CD8-positive, alpha-beta memory T cell (primary cell): Measurements from ENCODE around the gene HSPB1. TPM values are rescaled to one million over a fixed set of nuclear protein-coding genes. Genes with fewer than 3 reads are reported as not detected.
"Not testable (repeated sequence)": the region's sequence is repeated elsewhere in the genome, so short reads cannot be mapped to it uniquely, and the experiment has no call there.

ENCODE experiments used
- CTCF ChIA-PET: fragments of 350-600 bp; sonication (Branson Sonifier 250); formaldehyde crosslinking; loops from one replicate; lab custom pipeline; 2021; ENCODE audit warnings: antibody characterized with exemption; lab: Charles Lee
- POLR2A ChIA-PET: fragments of 350-600 bp; sonication (Branson Sonifier 250); formaldehyde crosslinking; loops from one replicate; lab custom pipeline; 2021; ENCODE audit warnings: antibody characterized with exemption; lab: Charles Lee
- DNase-seq, 5 donors: peaks; one replicate each; pipeline versions ENCODE4 v3.0.0 to v3.0.0-alpha.2; 2020 to 2022; ENCODE audit warnings: mixed read lengths in 1 of 5
- H3K27ac ChIP-seq: one replicate; pipeline ENCODE4 v1.7.0; 2013; ENCODE audit warnings: low read depth, mild to moderate bottlenecking, low read length, moderate library complexity
- H3K27me3 ChIP-seq: 2 replicates; pipeline ENCODE4 v1.7.0; 2013; ENCODE audit warnings: low read length, mild to moderate bottlenecking; ENCODE audit not compliant: insufficient read depth, poor library complexity, severe bottlenecking
- H3K36me3 ChIP-seq: 2 replicates; pipeline ENCODE4 v1.7.0; 2013; ENCODE audit warnings: mild to moderate bottlenecking, low read length, moderate library complexity; ENCODE audit not compliant: insufficient read depth
- H3K4me1 ChIP-seq: 2 replicates; pipeline ENCODE4 v1.7.0; 2013; ENCODE audit warnings: mild to moderate bottlenecking, low read length, moderate library complexity; ENCODE audit not compliant: insufficient read depth
- H3K4me3 ChIP-seq: 2 replicates; pipeline ENCODE4 v1.7.0; 2013; ENCODE audit warnings: mild to moderate bottlenecking, low read length
- H3K9me3 ChIP-seq: 2 replicates; pipeline ENCODE4 v1.7.0; 2013; ENCODE audit warnings: mild to moderate bottlenecking, low read length
- H3K27ac Mint-ChIP-seq, 8 donors: one replicate each; pipeline ENCODE4 v1.8.0; 2020 to 2021; ENCODE audit warnings: mixed read lengths in 8 of 8, mild to moderate bottlenecking in 6 of 8, inconsistent platforms in 3 of 8, moderate library complexity in 3 of 8
- H3K27me3 Mint-ChIP-seq, 2 donors: one replicate each; pipeline ENCODE4 v1.8.0; 2020 to 2021; ENCODE audit warnings: mixed read lengths in 2 of 2, mild to moderate bottlenecking in 1 of 2, moderate library complexity in 1 of 2
- H3K36me3 Mint-ChIP-seq, 3 donors: one replicate each; pipeline ENCODE4 v1.8.0; 2020 to 2021; ENCODE audit warnings: mixed read lengths in 3 of 3, inconsistent platforms in 1 of 3, mild to moderate bottlenecking in 1 of 3
- H3K4me1 Mint-ChIP-seq, 3 donors: one replicate each; pipeline ENCODE4 v1.8.0; 2020 to 2021; ENCODE audit warnings: mixed read lengths in 3 of 3, inconsistent platforms in 1 of 3, mild to moderate bottlenecking in 1 of 3
- H3K4me3 Mint-ChIP-seq, 7 donors: one replicate each; pipeline ENCODE4 v1.8.0; 2020 to 2021; ENCODE audit warnings: mixed read lengths in 7 of 7, mild to moderate bottlenecking in 6 of 7, moderate library complexity in 4 of 7, inconsistent platforms in 2 of 7
- H3K9me3 Mint-ChIP-seq, 5 donors: one replicate each; pipeline ENCODE4 v1.8.0; 2020 to 2022; ENCODE audit warnings: mixed read lengths in 5 of 5, mild to moderate bottlenecking in 3 of 5, moderate library complexity in 2 of 5, inconsistent platforms in 1 of 5
- polyA plus RNA-seq: library from polyadenylated mRNA; unstranded; fragments of 300-500 nt; fragmentation: Illumina TruSeq; gene quantifications from one replicate; pipeline ENCODE4 v1.2.3, GENCODE V29; 2021
- total RNA-seq, 2 experiments: library from RNA; stranded (reverse); gene quantifications; one replicate each; pipeline ENCODE4 v1.2.3, GENCODE V29; 2021

Gene HSPB1
- total and polyA plus RNA-seq, 3 experiments from 2014 or later, result 74.7 to 84.1 (median 80.7) TPM

DNA sequence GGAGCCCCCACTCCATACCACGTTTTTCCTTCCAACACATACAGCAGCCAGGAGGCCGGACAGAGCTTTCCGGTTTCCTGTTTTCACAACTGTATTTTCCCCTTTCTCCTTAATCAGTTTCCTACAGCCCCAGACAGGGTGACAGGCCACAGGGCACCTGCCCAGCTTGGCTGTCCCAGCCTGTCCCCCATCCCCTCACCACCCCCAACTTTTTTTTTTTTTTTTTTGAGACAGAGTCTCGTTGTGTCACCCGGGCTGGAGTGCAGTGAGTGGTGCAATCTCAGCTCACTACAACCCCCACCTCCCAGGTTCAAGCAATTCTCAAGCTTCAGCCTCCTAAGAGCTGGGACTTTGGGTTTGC, 10.3 kb upstream of the HSPB1 start:
- CTCF ChIA-PET, result interaction anchor here (0.8 to 2.9 kb wide), 13 partner anchors 9 to 116 kb away, joined by 3 to 70 read pairs (median 8); partner anchors contain the start of genes HSPB1 and YWHAG
- H3K9me3 Mint-ChIP-seq, result no peaks in the 10 kb centered on the region

GRCh38 chr7:76292911-76293310, 9.6 kb upstream of the HSPB1 start:
- peaks cover 10% of the 10 kb centered on the region for H3K4me1 ChIP-seq
- not testable (repeated sequence) for H3K36me3 ChIP-seq, H3K27me3 Mint-ChIP-seq, H3K27ac ChIP-seq, H3K9me3 Mint-ChIP-seq, H3K9me3 ChIP-seq, H3K4me1 Mint-ChIP-seq, H3K4me3 Mint-ChIP-seq, H3K27ac Mint-ChIP-seq, DNase-seq, H3K27me3 ChIP-seq, H3K36me3 Mint-ChIP-seq, H3K4me3 ChIP-seq
- CTCF ChIA-PET, result interaction anchor here (0.9 to 5.1 kb wide), 10 partner anchors 9 to 116 kb away, joined by 3 to 70 read pairs (median 9); partner anchors contain the start of genes HSPB1 and YWHAG
- POLR2A ChIA-PET, result interaction anchor here (0.7 kb wide), 1 partner anchor 10 kb away, joined by 3 read pairs; no protein-coding TSS in a partner anchor

More for the DNA sequence above, 10.3 kb upstream of the HSPB1 start:
- H3K4me3 ChIP-seq, result no peak overlapping the region
- H3K27me3 ChIP-seq, result no peaks in the 10 kb centered on the region
- POLR2A ChIA-PET, result interaction anchor here (0.7 kb wide), 1 partner anchor 11 kb away, joined by 3 read pairs; no protein-coding TSS in a partner anchor
- H3K27ac ChIP-seq, result peak overlapping the region; percentile 38
- DNase-seq, result no peak
- Mint-ChIP-seq H3K4me3 (no peak overlapping the region), H3K4me1 (peaks cover 4 to 8% (median 6%) of the 10 kb centered on the region in 3 donors), H3K27ac (no peak overlapping the region), H3K27me3 (peaks cover 2 to 9% of the 10 kb centered on the region in 2 donors), H3K36me3 (no peaks in the 10 kb centered on the region)
- H3K9me3 ChIP-seq, result no peaks in the 10 kb centered on the region
- H3K36me3 ChIP-seq, result no peaks in the 10 kb centered on the region
- H3K4me1 ChIP-seq, result peaks cover 10% of the 10 kb centered on the region

GRCh38 chr7:76293407-76293901, 9.0 kb upstream of the HSPB1 start:
- Mint-ChIP-seq H3K9me3 (no peaks in the 10 kb centered on the region), H3K4me3 (no peak overlapping the region), H3K27ac (no peak overlapping the region), H3K36me3 (no peaks in the 10 kb centered on the region), H3K4me1 (peaks cover 4 to 8% (median 6%) of the 10 kb centered on the region in 3 donors), H3K27me3 (peaks cover 2 to 9% of the 10 kb centered on the region in 2 donors)
- no peak for DNase-seq
- CTCF ChIA-PET, result interaction anchor here (1.0 to 5.1 kb wide), 3 partner anchors 9 to 34 kb away, joined by 3 to 44 read pairs (median 10); partner anchors contain the start of gene HSPB1
- H3K27ac ChIP-seq, result no peak overlapping the region
- POLR2A ChIA-PET, result no interaction called here
- no peak overlapping the region for H3K4me3 ChIP-seq
- no peaks in the 10 kb centered on the region for H3K9me3 ChIP-seq
- no peaks in the 10 kb centered on the region for H3K27me3 ChIP-seq
- H3K36me3 ChIP-seq, result no peaks in the 10 kb centered on the region
- H3K4me1 ChIP-seq, result peaks cover 10% of the 10 kb centered on the region

DNA sequence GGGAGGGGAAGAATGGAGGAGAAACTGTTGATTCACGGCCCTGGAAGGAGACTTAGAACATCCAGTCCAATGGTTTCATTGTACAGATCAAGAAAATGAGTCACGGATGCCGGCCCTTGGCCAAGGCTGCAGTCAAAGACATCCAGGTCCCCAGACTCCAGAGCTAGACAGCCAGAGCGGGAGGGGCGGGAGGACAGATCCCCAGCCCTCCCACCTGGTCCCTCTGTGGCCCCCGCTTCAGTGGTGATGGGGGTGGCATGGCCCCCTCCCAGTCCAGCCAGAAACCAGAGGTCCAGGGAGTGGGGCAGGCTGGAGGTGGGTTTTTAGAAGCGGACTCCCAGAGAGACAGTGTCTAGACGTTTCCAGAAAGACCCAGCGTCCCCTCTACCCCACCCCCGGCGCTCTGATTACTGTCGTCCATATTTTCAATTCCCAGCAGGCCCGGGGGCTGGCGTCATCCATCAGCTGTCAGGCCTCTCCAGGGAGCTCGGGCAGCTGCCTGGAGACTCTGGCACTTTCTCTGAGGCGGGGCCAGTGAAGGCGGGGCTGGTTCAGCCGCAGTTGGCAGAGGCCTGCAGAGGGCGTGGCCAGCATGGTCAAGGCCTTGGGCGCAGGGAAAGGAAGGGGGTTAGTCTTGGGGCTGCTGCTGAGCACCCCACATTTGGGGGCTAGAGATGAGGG, 8.0 kb upstream of the HSPB1 start:
- H3K4me3 Mint-ChIP-seq, result no peak overlapping the region
- Histone ChIP-seq H3K27me3 (no peaks in the 10 kb centered on the region), H3K4me1 (peaks cover 10% of the 10 kb centered on the region), H3K9me3 (no peaks in the 10 kb centered on the region), H3K4me3 (no peak overlapping the region), H3K36me3 (no peaks in the 10 kb centered on the region), H3K27ac (no peak overlapping the region)
- DNase-seq, result no peak
- no peaks in the 10 kb centered on the region for H3K9me3 Mint-ChIP-seq
- H3K36me3 Mint-ChIP-seq, result no peaks in the 10 kb centered on the region
- H3K27me3 Mint-ChIP-seq, result peaks cover 2 to 9% of the 10 kb centered on the region in 2 donors
- CTCF ChIA-PET, result interaction anchor here (5.1 kb wide), 1 partner anchor 20 kb away, joined by 44 read pairs; no protein-coding TSS in a partner anchor
- peaks cover 4 to 8% (median 6%) of the 10 kb centered on the region in 3 donors for H3K4me1 Mint-ChIP-seq
- POLR2A ChIA-PET, result no interaction called here
- no peak overlapping the region for H3K27ac Mint-ChIP-seq

- no peak overlapping the region for H3K4me3 ChIP-seq
- DNase-seq, result no peak
- H3K36me3 Mint-ChIP-seq, result no peaks in the 10 kb centered on the region
- H3K4me1 Mint-ChIP-seq, result peaks cover 1 to 2% (median 1%) of the 10 kb centered on the region in 3 donors
- H3K27ac ChIP-seq, result no peak overlapping the region
- POLR2A ChIA-PET, result interaction anchor here (0.6 kb wide), 1 partner anchor 31 kb away, joined by 6 read pairs; no protein-coding TSS in a partner anchor
- peaks cover 2 to 9% of the 10 kb centered on the region in 2 donors for H3K27me3 Mint-ChIP-seq
- H3K27ac Mint-ChIP-seq, result no peak overlapping the region
- peaks cover 4% of the 10 kb centered on the region for H3K4me1 ChIP-seq
- CTCF ChIA-PET, result interaction anchor here (1.6 to 5.1 kb wide), 2 partner anchors 17 to 119 kb away, joined by 6 to 44 read pairs; no protein-coding TSS in a partner anchor
- H3K27me3 ChIP-seq, result no peaks in the 10 kb centered on the region
- no peaks in the 10 kb centered on the region for H3K9me3 Mint-ChIP-seq
- no peaks in the 10 kb centered on the region for H3K9me3 ChIP-seq
- H3K4me3 Mint-ChIP-seq, result no peak overlapping the region
- H3K36me3 ChIP-seq, result no peaks in the 10 kb centered on the region
These were observed 5.4 kb upstream of the HSPB1 start for GRCh38 chr7:76296743-76297740.

GRCh38 chr7:76300166-76300731, 2.2 kb upstream of the HSPB1 start:
- DNase-seq, result no peak
- H3K4me3 ChIP-seq, result no peak overlapping the region
- H3K4me3 Mint-ChIP-seq, result peak overlapping the region in 2 of 7 donors; percentile 14 to 24
- no peaks in the 10 kb centered on the region for H3K36me3 ChIP-seq
- peaks cover 0 to 3% (median 0%) of the 10 kb centered on the region in 3 donors for H3K36me3 Mint-ChIP-seq
- POLR2A ChIA-PET, result no interaction called here
- CTCF ChIA-PET, result interaction anchor here (1.7 to 2.6 kb wide), 2 partner anchors 14 to 60 kb away, joined by 4 to 10 read pairs; no protein-coding TSS in a partner anchor
- peaks cover 0 to 5% of the 10 kb centered on the region in 2 donors for H3K27me3 Mint-ChIP-seq
- H3K4me1 ChIP-seq, result peaks cover 7% of the 10 kb centered on the region
- H3K4me1 Mint-ChIP-seq, result peaks cover 18 to 20% (median 18%) of the 10 kb centered on the region in 3 donors
- no peaks in the 10 kb centered on the region for H3K27me3 ChIP-seq
- H3K9me3 ChIP-seq, result no peaks in the 10 kb centered on the region
- no peaks in the 10 kb centered on the region for H3K9me3 Mint-ChIP-seq
- no peak overlapping the region for H3K27ac ChIP-seq
- peak overlapping the region in 2 of 8 donors; percentile 20 to 47 for H3K27ac Mint-ChIP-seq

DNA sequence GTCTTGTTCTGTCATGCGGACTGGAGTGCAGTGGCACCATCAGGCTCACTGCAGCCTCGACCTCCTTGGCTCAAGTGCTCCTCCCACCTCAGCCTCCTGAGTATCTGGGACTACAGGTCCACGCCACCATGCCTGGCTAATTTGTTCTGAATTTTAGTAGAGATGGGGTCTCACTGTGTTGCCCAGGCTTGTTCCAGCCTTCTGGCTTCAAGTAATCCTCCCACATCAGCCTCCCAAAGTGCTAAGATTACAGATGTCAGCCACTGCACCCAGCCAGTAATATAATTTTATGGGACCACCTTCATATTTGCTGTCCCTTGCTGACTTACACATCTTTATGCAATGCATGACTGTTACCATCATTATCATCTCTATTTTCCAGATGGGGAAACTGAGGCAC, 1.5 kb upstream of the HSPB1 start:
- H3K4me3 ChIP-seq, result no peak overlapping the region
- H3K9me3 ChIP-seq, result no peaks in the 10 kb centered on the region
- POLR2A ChIA-PET, result no interaction called here
- no peak for DNase-seq
- peaks cover 18 to 20% (median 18%) of the 10 kb centered on the region in 3 donors for H3K4me1 Mint-ChIP-seq
- H3K27ac Mint-ChIP-seq, result peak overlapping the region in 1 of 8 donors; percentile 79
- CTCF ChIA-PET, result interaction anchor here (2.6 kb wide), 2 partner anchors 9 to 13 kb away, joined by 10 read pairs; no protein-coding TSS in a partner anchor
- H3K27me3 ChIP-seq, result no peaks in the 10 kb centered on the region
- H3K27me3 Mint-ChIP-seq, result peaks cover 0 to 5% of the 10 kb centered on the region in 2 donors
- peaks cover 0 to 3% (median 0%) of the 10 kb centered on the region in 3 donors for H3K36me3 Mint-ChIP-seq
- no peak overlapping the region for H3K27ac ChIP-seq
- peak overlapping the region in 3 of 7 donors; percentile 32 to 64 (median 54) for H3K4me3 Mint-ChIP-seq
- peaks cover 7% of the 10 kb centered on the region for H3K4me1 ChIP-seq
- H3K36me3 ChIP-seq, result no peaks in the 10 kb centered on the region
- no peaks in the 10 kb centered on the region for H3K9me3 Mint-ChIP-seq
